ENCODE data around the gene TSFM.

TSFM gene

DNA sequence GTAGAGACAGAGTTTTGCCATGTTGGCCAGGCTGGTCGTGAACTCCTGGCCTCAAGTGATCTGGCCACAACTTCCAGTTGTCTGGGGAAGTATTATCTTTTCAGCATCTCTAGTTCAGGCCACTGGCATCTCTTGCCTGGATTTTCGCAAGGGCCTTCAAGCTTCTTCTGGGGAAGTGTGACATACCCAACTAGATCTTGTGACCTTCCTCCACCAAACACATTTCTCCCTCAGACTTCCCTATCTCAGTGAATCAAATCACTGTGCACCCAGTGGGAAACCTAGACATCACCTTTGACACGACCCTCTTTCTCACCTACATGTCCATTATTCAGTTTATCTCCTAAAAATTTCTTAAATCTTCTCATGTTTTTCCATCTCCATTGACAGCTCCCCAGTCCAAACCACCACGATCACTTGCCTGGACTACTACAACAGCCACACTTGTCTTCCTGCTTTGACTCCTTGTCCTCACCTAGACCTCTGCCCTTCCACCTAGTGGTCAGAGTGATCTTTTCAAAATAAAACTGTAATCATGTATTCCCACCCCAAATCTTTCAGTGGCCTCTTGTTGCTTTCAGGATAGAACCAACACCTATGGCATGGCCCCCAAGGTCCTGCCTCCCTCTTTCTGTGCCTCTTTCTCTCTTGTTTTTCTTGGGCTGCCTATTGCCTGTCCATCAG, 6.9 kb upstream of the TSFM start:
- Histone ChIP-seq H3K79me2 (ENCODE audit: insufficient read depth, low read length) (no peaks in the 10 kb centered on the region), H3K4me3 (ENCODE audit: low read depth, low read length, poor library complexity, severe bottlenecking) (no peak overlapping the region), H4K20me1 (ENCODE audit: insufficient read depth, low read length) (no peaks in the 10 kb centered on the region), H3K9me3 (ENCODE audit: low read length) (no peaks in the 10 kb centered on the region), H3F3A (ENCODE audit: insufficient read depth, low read length) (no peaks in the 10 kb centered on the region), H3K9me2 (ENCODE audit: low read depth, low read length) (no peaks in the 10 kb centered on the region), H3K4me1 (ENCODE audit: insufficient read depth, low read length, severe bottlenecking) (peaks cover 17% of the 10 kb centered on the region), H3K27me3 (ENCODE audit: insufficient read depth, low read length) (no peaks in the 10 kb centered on the region), H3K36me3 (ENCODE audit: insufficient read depth, low read length) (peaks cover 2% of the 10 kb centered on the region; the same call in 1 of the 2 replicates), H3K27ac (ENCODE audit: low read depth, low read length, poor library complexity, severe bottlenecking) (no peak overlapping the region), H3K4me2 (ENCODE audit: low read length) (no peak overlapping the region), H3K9ac (ENCODE audit: low read length) (no peak overlapping the region), H2AFZ (ENCODE audit: low read length) (no peak overlapping the region)
- TF ChIP-seq, protein P1, sequence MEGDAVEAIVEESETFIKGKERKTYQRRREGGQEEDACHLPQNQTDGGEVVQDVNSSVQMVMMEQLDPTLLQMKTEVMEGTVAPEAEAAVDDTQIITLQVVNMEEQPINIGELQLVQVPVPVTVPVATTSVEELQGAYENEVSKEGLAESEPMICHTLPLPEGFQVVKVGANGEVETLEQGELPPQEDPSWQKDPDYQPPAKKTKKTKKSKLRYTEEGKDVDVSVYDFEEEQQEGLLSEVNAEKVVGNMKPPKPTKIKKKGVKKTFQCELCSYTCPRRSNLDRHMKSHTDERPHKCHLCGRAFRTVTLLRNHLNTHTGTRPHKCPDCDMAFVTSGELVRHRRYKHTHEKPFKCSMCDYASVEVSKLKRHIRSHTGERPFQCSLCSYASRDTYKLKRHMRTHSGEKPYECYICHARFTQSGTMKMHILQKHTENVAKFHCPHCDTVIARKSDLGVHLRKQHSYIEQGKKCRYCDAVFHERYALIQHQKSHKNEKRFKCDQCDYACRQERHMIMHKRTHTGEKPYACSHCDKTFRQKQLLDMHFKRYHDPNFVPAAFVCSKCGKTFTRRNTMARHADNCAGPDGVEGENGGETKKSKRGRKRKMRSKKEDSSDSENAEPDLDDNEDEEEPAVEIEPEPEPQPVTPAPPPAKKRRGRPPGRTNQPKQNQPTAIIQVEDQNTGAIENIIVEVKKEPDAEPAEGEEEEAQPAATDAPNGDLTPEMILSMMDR (IDR thresholded peaks at IDR 0.05; ENCODE audit: low read length): peak; percentile 38; the same call in 1 of the 2 replicates
- TF ChIP-seq EZH2 (IDR thresholded peaks at IDR 0.05; ENCODE audit: borderline replicate concordance, low read length): no peak

DNA sequence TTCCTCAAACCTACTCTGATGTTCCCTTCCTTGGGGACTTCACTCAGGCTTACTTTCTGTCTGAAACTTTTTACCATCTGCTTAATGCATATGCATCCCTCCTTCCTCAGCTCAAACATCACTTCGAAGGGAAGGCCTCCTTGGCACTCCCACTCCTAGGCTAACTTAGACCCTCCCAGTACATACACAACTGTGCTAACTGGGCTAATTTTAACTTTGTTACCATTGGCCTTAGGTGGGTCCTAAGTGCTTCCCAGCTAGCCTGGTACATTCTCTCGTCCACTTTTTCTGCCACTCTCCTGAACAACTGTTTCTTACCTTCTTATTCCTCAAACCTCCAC, 6.4 kb upstream of the TSFM start:
- no peaks in the 10 kb centered on the region for H3K9me2 ChIP-seq (ENCODE audit: low read depth, low read length)
- no peak overlapping the region for H3K27ac ChIP-seq (ENCODE audit: low read depth, low read length, poor library complexity, severe bottlenecking)
- H4K20me1 ChIP-seq (ENCODE audit: insufficient read depth, low read length): no peaks in the 10 kb centered on the region
- no peaks in the 10 kb centered on the region for H3K27me3 ChIP-seq (ENCODE audit: insufficient read depth, low read length)
- H3K79me2 ChIP-seq (ENCODE audit: insufficient read depth, low read length): no peaks in the 10 kb centered on the region
- no peaks in the 10 kb centered on the region for H3F3A ChIP-seq (ENCODE audit: insufficient read depth, low read length)
- no peak overlapping the region for H3K4me3 ChIP-seq (ENCODE audit: low read depth, low read length, poor library complexity, severe bottlenecking)
- H3K9me3 ChIP-seq (ENCODE audit: low read length): no peaks in the 10 kb centered on the region
- H3K4me2 ChIP-seq (ENCODE audit: low read length): no peak overlapping the region
- H3K4me1 ChIP-seq (ENCODE audit: insufficient read depth, low read length, severe bottlenecking): peaks cover 12% of the 10 kb centered on the region
- TF ChIP-seq, protein P1 (IDR thresholded peaks at IDR 0.05; ENCODE audit: low read length): no peak; the same call in 1 of the 2 replicates
- TF ChIP-seq EZH2 (IDR thresholded peaks at IDR 0.05; ENCODE audit: borderline replicate concordance, low read length): no peak
- no peak overlapping the region for H2AFZ ChIP-seq (ENCODE audit: low read length)
- no peaks in the 10 kb centered on the region for H3K36me3 ChIP-seq (ENCODE audit: insufficient read depth, low read length)
- no peak overlapping the region for H3K9ac ChIP-seq (ENCODE audit: low read length)

DNA sequence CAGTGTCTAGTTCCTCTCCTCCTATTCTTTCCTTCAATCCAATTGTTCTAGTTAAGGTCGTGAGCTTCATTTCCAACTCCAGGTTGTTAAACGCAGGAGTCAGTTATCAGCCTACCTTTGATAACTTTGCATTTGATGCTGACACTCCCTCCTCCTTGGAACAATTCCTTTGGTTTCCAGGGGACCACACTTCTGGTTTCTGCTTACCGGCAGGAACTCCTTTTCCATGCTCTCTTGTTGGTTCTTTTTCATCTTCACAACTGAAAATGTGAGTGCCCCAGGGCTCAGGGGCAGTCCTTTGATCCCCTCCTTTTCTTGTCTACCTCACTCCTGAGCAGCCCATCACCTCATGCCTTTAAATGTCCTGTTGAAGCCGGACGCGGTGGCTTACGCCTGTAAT, 5.2 kb upstream of the TSFM start:
- Histone ChIP-seq H3K36me3 (ENCODE audit: insufficient read depth, low read length) (no peaks in the 10 kb centered on the region), H3K4me1 (ENCODE audit: insufficient read depth, low read length, severe bottlenecking) (peaks cover 12% of the 10 kb centered on the region), H3K4me2 (ENCODE audit: low read length) (no peak overlapping the region), H3K9me2 (ENCODE audit: low read depth, low read length) (no peaks in the 10 kb centered on the region), H4K20me1 (ENCODE audit: insufficient read depth, low read length) (no peaks in the 10 kb centered on the region), H3F3A (ENCODE audit: insufficient read depth, low read length) (no peaks in the 10 kb centered on the region), H3K79me2 (ENCODE audit: insufficient read depth, low read length) (no peaks in the 10 kb centered on the region), H3K27ac (ENCODE audit: low read depth, low read length, poor library complexity, severe bottlenecking) (no peak overlapping the region), H3K9me3 (ENCODE audit: low read length) (no peaks in the 10 kb centered on the region), H3K9ac (ENCODE audit: low read length) (no peak overlapping the region), H2AFZ (ENCODE audit: low read length) (no peak overlapping the region), H3K4me3 (ENCODE audit: low read depth, low read length, poor library complexity, severe bottlenecking) (no peak overlapping the region), H3K27me3 (ENCODE audit: insufficient read depth, low read length) (no peaks in the 10 kb centered on the region)
- TF ChIP-seq EZH2 (IDR thresholded peaks at IDR 0.05; ENCODE audit: borderline replicate concordance, low read length): no peak
- TF ChIP-seq, protein P1 (IDR thresholded peaks at IDR 0.05; ENCODE audit: low read length): no peak

Measured in OCI-LY1 (cell line).